ENCODE results near the gene YIPF2. TPM values are rescaled to one million over a fixed set of nuclear protein-coding genes. Genes with fewer than 3 reads are reported as not detected.

YIPF2 gene
- total and polyA plus RNA-seq, 2 experiments from 2014 or later = 57.3 to 114 TPM

GRCh38 chr19:10965398-10965797 lies 37.0 kb upstream of the YIPF2 start:
- 0 out of 2 replicates have a peak, but pooled peaks cover 5% of the 10 kb centered on the region for H4K20me1 ChIP-seq (ENCODE audit: insufficient read depth)
- H3K4me2 ChIP-seq (ENCODE audit: unreplicated experiment) = no peak overlapping the region

GRCh38 chr19:10964903-10965302 lies 36.5 kb upstream of the YIPF2 start:
- no peaks in the 10 kb centered on the region for H3K9me2 ChIP-seq (ENCODE audit: insufficient read depth)
- H2AFZ ChIP-seq = no peak overlapping the region
- no peak overlapping the region for H3K4me2 ChIP-seq (ENCODE audit: unreplicated experiment)
- no peak for DNase-seq
- H3K9me3 ChIP-seq (ENCODE audit: low read depth) = no peaks in the 10 kb centered on the region
- H3K27ac ChIP-seq = no peak overlapping the region
- no peak overlapping the region for H3K4me3 ChIP-seq
- H3K9ac ChIP-seq = no peak overlapping the region
- in situ Hi-C loops (cut with MboI) = no loop called here
- no peak for TF ChIP-seq EZH2 (IDR thresholded peaks at IDR 0.05; ENCODE audit: insufficient read depth, poor library complexity, severe bottlenecking)
- TF ChIP-seq EZH2phosphoT487 (IDR thresholded peaks at IDR 0.05; ENCODE audit: insufficient read depth, low read depth) = no peak
- H3K4me1 ChIP-seq (ENCODE audit: insufficient read depth) = no peaks in the 10 kb centered on the region; the same call in 1 of the 2 replicates
- 90 to 94% methylated on average over 4 of the region's 4 CpGs for WGBS, 2 experiments (ENCODE audit: low coverage in 1 of 2, low lambda C conversion rate in 2 of 2, missing lambda C conversion rate in 2 of 2)
- H4K20me1 ChIP-seq (ENCODE audit: insufficient read depth) = 0 out of 2 replicates have a peak, but pooled peaks cover 5% of the 10 kb centered on the region
- H3K36me3 ChIP-seq (ENCODE audit: low read depth) = no peaks in the 10 kb centered on the region
- H3K27me3 ChIP-seq (replicated peaks; ENCODE audit: insufficient read depth) = no peaks in the 10 kb centered on the region
- H3K79me2 ChIP-seq (ENCODE audit: insufficient read depth) = peaks cover 90% of the 10 kb centered on the region
- peaks cover 7% of the 10 kb centered on the region; the same call in 1 of the 2 replicates for H3F3A ChIP-seq (ENCODE audit: insufficient read depth)

More at GRCh38 chr19:10965398-10965797, 37.0 kb upstream of the YIPF2 start:
- no peaks in the 10 kb centered on the region for H3K27me3 ChIP-seq (replicated peaks; ENCODE audit: insufficient read depth)
- H3K9me2 ChIP-seq (ENCODE audit: insufficient read depth) = no peaks in the 10 kb centered on the region
- H2AFZ ChIP-seq = no peak overlapping the region
- peaks cover 91% of the 10 kb centered on the region for H3K79me2 ChIP-seq (ENCODE audit: insufficient read depth)
- TF ChIP-seq EZH2 (IDR thresholded peaks at IDR 0.05; ENCODE audit: insufficient read depth, poor library complexity, severe bottlenecking) = no peak
- no peak for TF ChIP-seq EZH2phosphoT487 (IDR thresholded peaks at IDR 0.05; ENCODE audit: insufficient read depth, low read depth)
- no peaks in the 10 kb centered on the region for H3K9me3 ChIP-seq (ENCODE audit: low read depth)
- no peak overlapping the region for H3K9ac ChIP-seq
- H3K36me3 ChIP-seq (ENCODE audit: low read depth) = no peaks in the 10 kb centered on the region
- H3K4me3 ChIP-seq = no peak overlapping the region
- DNase-seq = no peak
- WGBS, 2 experiments (ENCODE audit: low coverage in 1 of 2, low lambda C conversion rate in 2 of 2, missing lambda C conversion rate in 2 of 2) = 80 to 82% methylated on average over 6 of the region's 6 CpGs
- in situ Hi-C loops (cut with MboI) = no loop called here
- peaks cover 7% of the 10 kb centered on the region; the same call in 1 of the 2 replicates for H3F3A ChIP-seq (ENCODE audit: insufficient read depth)
- no peaks in the 10 kb centered on the region; the same call in 1 of the 2 replicates for H3K4me1 ChIP-seq (ENCODE audit: insufficient read depth)
- H3K27ac ChIP-seq = no peak overlapping the region

- Histone ChIP-seq H3K9ac (no peak overlapping the region), H3K9me3 (ENCODE audit: low read depth) (no peaks in the 10 kb centered on the region), H3K4me2 (ENCODE audit: unreplicated experiment) (no peak overlapping the region), H3K79me2 (ENCODE audit: insufficient read depth) (peaks cover 83% of the 10 kb centered on the region), H3K36me3 (ENCODE audit: low read depth) (no peaks in the 10 kb centered on the region), H3K27ac (no peak overlapping the region), H3K4me3 (no peak overlapping the region), H3K4me1 (ENCODE audit: insufficient read depth) (no peaks in the 10 kb centered on the region; the same call in 1 of the 2 replicates), H4K20me1 (ENCODE audit: insufficient read depth) (0 out of 2 replicates have a peak, but pooled peaks cover 3% of the 10 kb centered on the region), H3F3A (ENCODE audit: insufficient read depth) (peaks cover 7% of the 10 kb centered on the region; the same call in 1 of the 2 replicates), H3K9me2 (ENCODE audit: insufficient read depth) (no peaks in the 10 kb centered on the region), H3K27me3 (replicated peaks; ENCODE audit: insufficient read depth) (no peaks in the 10 kb centered on the region), H2AFZ (no peak overlapping the region)
- DNase-seq = no peak
- no peak for TF ChIP-seq EZH2 (IDR thresholded peaks at IDR 0.05; ENCODE audit: insufficient read depth, poor library complexity, severe bottlenecking)
- no peak for TF ChIP-seq EZH2phosphoT487 (IDR thresholded peaks at IDR 0.05; ENCODE audit: insufficient read depth, low read depth)
- WGBS, 2 experiments (ENCODE audit: low coverage in 1 of 2, low lambda C conversion rate in 2 of 2, missing lambda C conversion rate in 2 of 2) = 87 to 97% methylated on average over 4 of the region's 4 CpGs
- in situ Hi-C loops (cut with MboI) = no loop called here
Observed at GRCh38 chr19:10963865-10964264, 35.4 kb upstream of the YIPF2 start.

- H3K9me3 ChIP-seq (ENCODE audit: low read depth) = no peaks in the 10 kb centered on the region
- H3K4me3 ChIP-seq = peak overlapping the region; percentile 95
- H3K36me3 ChIP-seq (ENCODE audit: low read depth) = no peaks in the 10 kb centered on the region
- H3K9ac ChIP-seq = peak overlapping the region; percentile 91; the same call in 1 of the 2 replicates
- H2AFZ ChIP-seq = no peak overlapping the region
- no peaks in the 10 kb centered on the region for H3K9me2 ChIP-seq (ENCODE audit: insufficient read depth)
- H3K4me2 ChIP-seq (ENCODE audit: unreplicated experiment) = peak overlapping the region; percentile 96
- WGBS, 2 experiments (ENCODE audit: low coverage in 1 of 2, low lambda C conversion rate in 2 of 2, missing lambda C conversion rate in 2 of 2) = 75 to 79% methylated on average over 10 of the region's 10 CpGs
- in situ Hi-C loops (cut with MboI) = no loop called here
- no peak for DNase-seq
- peaks cover 7% of the 10 kb centered on the region; the same call in 1 of the 2 replicates for H3F3A ChIP-seq (ENCODE audit: insufficient read depth)
- no peak for TF ChIP-seq EZH2phosphoT487 (IDR thresholded peaks at IDR 0.05; ENCODE audit: insufficient read depth, low read depth)
- TF ChIP-seq EZH2 (IDR thresholded peaks at IDR 0.05; ENCODE audit: insufficient read depth, poor library complexity, severe bottlenecking) = no peak
- no peaks in the 10 kb centered on the region; the same call in 1 of the 2 replicates for H3K4me1 ChIP-seq (ENCODE audit: insufficient read depth)
- H3K27ac ChIP-seq = no peak overlapping the region
- no peaks in the 10 kb centered on the region for H3K27me3 ChIP-seq (replicated peaks; ENCODE audit: insufficient read depth)
- H4K20me1 ChIP-seq (ENCODE audit: insufficient read depth) = no peaks in the 10 kb centered on the region
- H3K79me2 ChIP-seq (ENCODE audit: insufficient read depth) = peaks cover 73% of the 10 kb centered on the region
Observed at GRCh38 chr19:10962863-10963262, 34.4 kb upstream of the YIPF2 start.

Measured in GM23248 (cell line).